Astrocyte (in vitro differentiated cells and primary cell): ENCODE data around the gene LMNB1. TPM values are rescaled to one million over a fixed set of nuclear protein-coding genes. Genes with fewer than 3 reads are reported as not detected.
"Not testable (repeated sequence)": the region's sequence is repeated elsewhere in the genome, so short reads cannot be mapped to it uniquely, and the experiment has no call there.

Experiments used
- DNase-seq: peaks from one replicate; pipeline ENCODE4 v3.0.0-alpha.2; 2010; ENCODE audit warnings: low read depth
- FAIRE-seq: peaks from 2 replicates; lab custom pipeline; 2011; peaks lifted over from hg19 to GRCh38; lab: Jason Lieb, UNC
- H2AFZ ChIP-seq: 2 replicates; pipeline ENCODE4 v1.6.0; 2012; ENCODE audit warnings: low read depth, low read length, inconsistent platforms
- H3K27ac ChIP-seq: 2 replicates; pipeline ENCODE4 v1.5.1; 2011; ENCODE audit warnings: low read depth, low read length, inconsistent platforms
- H3K27me3 ChIP-seq: 2 replicates; pipeline ENCODE4 v1.6.0; 2011; ENCODE audit warnings: low read length, inconsistent platforms; ENCODE audit not compliant: insufficient read depth
- H3K36me3 ChIP-seq: 2 replicates; pipeline ENCODE4 v1.5.1; 2011; ENCODE audit warnings: low read length, inconsistent platforms; ENCODE audit not compliant: insufficient read depth
- H3K4me1 ChIP-seq: 2 replicates; pipeline ENCODE4 v1.5.1; 2011; ENCODE audit warnings: low read length, inconsistent platforms; ENCODE audit not compliant: insufficient read depth
- H3K4me2 ChIP-seq: 2 replicates; pipeline ENCODE4 v1.6.0; 2012; ENCODE audit warnings: low read length, inconsistent platforms
- H3K4me3 ChIP-seq: 2 replicates; pipeline ENCODE4 v1.5.1; 2011; ENCODE audit warnings: low read depth, mild to moderate bottlenecking, low read length, inconsistent platforms; ENCODE audit not compliant: insufficient read depth
- H3K79me2 ChIP-seq: 2 replicates; pipeline ENCODE4 v1.6.0; 2012; ENCODE audit warnings: mild to moderate bottlenecking, low read length, inconsistent platforms; ENCODE audit not compliant: insufficient read depth
- H3K9ac ChIP-seq: 2 replicates; pipeline ENCODE4 v1.6.0; 2012; ENCODE audit warnings: mild to moderate bottlenecking, low read length, inconsistent platforms
- H3K9me3 ChIP-seq: 2 replicates; pipeline ENCODE4 v1.5.1; 2012; ENCODE audit warnings: low read depth, mild to moderate bottlenecking, low read length, inconsistent platforms; ENCODE audit not compliant: insufficient read depth
- H4K20me1 ChIP-seq: 2 replicates; pipeline ENCODE4 v1.6.0; 2012; ENCODE audit warnings: low read length, inconsistent platforms; ENCODE audit not compliant: insufficient read depth
- H3K27ac Mint-ChIP-seq: one replicate; pipeline ENCODE4 v1.8.0; 2021; ENCODE audit warnings: mild to moderate bottlenecking, mixed read lengths; ENCODE audit not compliant: unreplicated experiment
- H3K27me3 Mint-ChIP-seq: one replicate; pipeline ENCODE4 v1.8.0; 2021; ENCODE audit warnings: low read depth, mixed read lengths; ENCODE audit not compliant: unreplicated experiment
- H3K36me3 Mint-ChIP-seq: one replicate; pipeline ENCODE4 v1.8.0; 2021; ENCODE audit warnings: low read depth, mixed read lengths; ENCODE audit not compliant: unreplicated experiment
- H3K4me1 Mint-ChIP-seq: one replicate; pipeline ENCODE4 v1.8.0; 2021; ENCODE audit warnings: low read depth, mixed read lengths; ENCODE audit not compliant: unreplicated experiment
- H3K4me3 Mint-ChIP-seq: one replicate; pipeline ENCODE4 v1.8.0; 2021; ENCODE audit warnings: mild to moderate bottlenecking, moderate library complexity, mixed read lengths; ENCODE audit not compliant: unreplicated experiment
- H3K9me3 Mint-ChIP-seq: one replicate; pipeline ENCODE4 v1.8.0; 2021; ENCODE audit warnings: mild to moderate bottlenecking, mixed read lengths; ENCODE audit not compliant: unreplicated experiment
- EZH2 ChIP-seq: IDR thresholded peaks from 2 replicates; pipeline ENCODE4 v1.6.1; 2012; ENCODE audit warnings: mild to moderate bottlenecking, low read length, inconsistent platforms; ENCODE audit not compliant: insufficient read depth
- total RNA-seq: library from RNA; stranded (reverse); gene quantifications from 2 replicates; pipeline ENCODE4 v1.2.1, GENCODE V29; 2021
- TF ChIP-seq, protein P1 (sequence below): IDR thresholded peaks from 2 replicates; pipeline ENCODE4 v1.5.1; 2011; ENCODE audit warnings: low read depth, mild to moderate bottlenecking, inconsistent platforms, low read length, moderate library complexity; ENCODE audit not compliant: insufficient read depth

Gene LMNB1
- total RNA-seq, 1 donor from 2014 or later = 12.7 TPM

GRCh38 chr5:126845470-126846070 lies 68.6 kb downstream of the LMNB1 start:
- not testable (repeated sequence) for H3K4me2 ChIP-seq, H4K20me1 ChIP-seq, H3K9me3 Mint-ChIP-seq, H3K4me1 ChIP-seq, H3K27ac Mint-ChIP-seq, H3K79me2 ChIP-seq, H3K4me3 Mint-ChIP-seq, H3K27ac ChIP-seq, DNase-seq, H3K36me3 Mint-ChIP-seq, H3K36me3 ChIP-seq, H3K9me3 ChIP-seq, H3K27me3 Mint-ChIP-seq, FAIRE-seq, H3K27me3 ChIP-seq, H2AFZ ChIP-seq, H3K4me3 ChIP-seq, H3K9ac ChIP-seq
- peaks cover 19% of the 10 kb centered on the region for H3K4me1 Mint-ChIP-seq

GRCh38 chr5:126846344-126846743 lies 69.4 kb downstream of the LMNB1 start:
- Histone ChIP-seq H4K20me1 (no peaks in the 10 kb centered on the region), H3K4me3 (no peak overlapping the region), H3K79me2 (no peaks in the 10 kb centered on the region), H3K27ac (no peak overlapping the region), H3K9ac (no peak overlapping the region), H3K27me3 (no peaks in the 10 kb centered on the region), H3K4me1 (peaks cover 2% of the 10 kb centered on the region), H2AFZ (no peak overlapping the region), H3K4me2 (no peak overlapping the region), H3K9me3 (no peaks in the 10 kb centered on the region), H3K36me3 (no peaks in the 10 kb centered on the region)
- Mint-ChIP-seq H3K36me3 (no peaks in the 10 kb centered on the region), H3K27me3 (peaks cover 7% of the 10 kb centered on the region), H3K4me1 (peaks cover 15% of the 10 kb centered on the region), H3K9me3 (no peaks in the 10 kb centered on the region), H3K4me3 (no peak overlapping the region), H3K27ac (no peak overlapping the region)
- TF ChIP-seq, protein P1, sequence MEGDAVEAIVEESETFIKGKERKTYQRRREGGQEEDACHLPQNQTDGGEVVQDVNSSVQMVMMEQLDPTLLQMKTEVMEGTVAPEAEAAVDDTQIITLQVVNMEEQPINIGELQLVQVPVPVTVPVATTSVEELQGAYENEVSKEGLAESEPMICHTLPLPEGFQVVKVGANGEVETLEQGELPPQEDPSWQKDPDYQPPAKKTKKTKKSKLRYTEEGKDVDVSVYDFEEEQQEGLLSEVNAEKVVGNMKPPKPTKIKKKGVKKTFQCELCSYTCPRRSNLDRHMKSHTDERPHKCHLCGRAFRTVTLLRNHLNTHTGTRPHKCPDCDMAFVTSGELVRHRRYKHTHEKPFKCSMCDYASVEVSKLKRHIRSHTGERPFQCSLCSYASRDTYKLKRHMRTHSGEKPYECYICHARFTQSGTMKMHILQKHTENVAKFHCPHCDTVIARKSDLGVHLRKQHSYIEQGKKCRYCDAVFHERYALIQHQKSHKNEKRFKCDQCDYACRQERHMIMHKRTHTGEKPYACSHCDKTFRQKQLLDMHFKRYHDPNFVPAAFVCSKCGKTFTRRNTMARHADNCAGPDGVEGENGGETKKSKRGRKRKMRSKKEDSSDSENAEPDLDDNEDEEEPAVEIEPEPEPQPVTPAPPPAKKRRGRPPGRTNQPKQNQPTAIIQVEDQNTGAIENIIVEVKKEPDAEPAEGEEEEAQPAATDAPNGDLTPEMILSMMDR = no peak
- no peak for TF ChIP-seq EZH2
- FAIRE-seq = no peak
- DNase-seq = no peak

DNA sequence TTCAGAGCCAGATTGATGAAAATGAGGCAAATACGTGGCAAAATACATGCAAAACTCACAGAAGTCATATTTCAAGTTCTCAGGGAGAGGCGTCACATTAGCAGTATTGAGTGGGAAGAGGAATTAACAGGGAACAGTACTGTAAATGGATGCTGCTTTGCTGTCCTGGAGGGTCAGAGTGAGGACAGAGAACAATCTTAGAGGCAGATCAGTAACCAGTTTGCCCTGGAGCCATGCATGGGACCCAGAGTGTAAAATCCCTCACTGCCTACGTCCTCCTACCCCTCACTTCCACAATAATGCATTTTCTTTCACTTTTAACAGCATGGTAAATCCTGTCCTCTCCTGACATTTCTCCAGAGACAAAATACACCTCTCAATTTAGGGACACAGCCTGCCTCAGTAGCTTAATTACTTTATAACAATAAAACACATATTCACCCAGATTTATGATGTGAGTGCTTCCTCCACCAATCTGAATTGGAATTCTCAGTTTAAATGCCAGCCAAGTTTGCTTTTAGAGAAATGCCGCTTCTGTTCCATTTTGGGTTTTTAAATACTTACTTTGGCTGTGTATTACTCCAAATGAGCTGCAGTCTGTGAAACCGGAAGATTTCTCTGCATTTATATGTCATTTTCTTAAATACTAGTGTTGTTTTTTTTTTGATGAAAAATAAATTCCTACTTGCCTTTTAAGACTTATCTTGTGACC lies 70.0 kb downstream of the LMNB1 start:
- Histone ChIP-seq H3K4me3 (no peak overlapping the region), H4K20me1 (no peaks in the 10 kb centered on the region), H3K36me3 (no peaks in the 10 kb centered on the region), H2AFZ (no peak overlapping the region), H3K9ac (no peak overlapping the region), H3K79me2 (no peaks in the 10 kb centered on the region), H3K4me2 (no peak overlapping the region), H3K27me3 (no peaks in the 10 kb centered on the region), H3K4me1 (peaks cover 7% of the 10 kb centered on the region), H3K27ac (no peak overlapping the region), H3K9me3 (no peaks in the 10 kb centered on the region)
- H3K27ac Mint-ChIP-seq = no peak overlapping the region
- H3K36me3 Mint-ChIP-seq = no peaks in the 10 kb centered on the region
- no peak for TF ChIP-seq EZH2
- TF ChIP-seq, protein P1 = no peak
- no peak overlapping the region for H3K4me3 Mint-ChIP-seq
- no peak for DNase-seq
- no peak for FAIRE-seq
- peaks cover 12% of the 10 kb centered on the region for H3K4me1 Mint-ChIP-seq
- H3K9me3 Mint-ChIP-seq = no peaks in the 10 kb centered on the region
- H3K27me3 Mint-ChIP-seq = peaks cover 7% of the 10 kb centered on the region
